SU-DHL-6 (cell line): ENCODE measurements around the gene AQP6.

Source experiments
- CTCF ChIP-seq: fragments of 200-600 bp; sonication (generic); IDR thresholded peaks from one replicate; pipeline ENCODE4 v1.5.1; 2017; ENCODE audit warnings: antibody characterized with exemption, mild to moderate bottlenecking, low read length, moderate library complexity; ENCODE audit not compliant: insufficient read depth, poor library complexity, severe bottlenecking
- EZH2phosphoT487 ChIP-seq: fragments of 200-600 bp; sonication (generic), shearing (Covaris generic); conservative IDR thresholded peaks from 2 replicates; pipeline ENCODE4 v1.6.1; 2018; ENCODE audit warnings: mild to moderate bottlenecking, antibody characterized with exemption, low read length, moderate library complexity, mixed read lengths

GRCh38 chr12:49963976-49964815, 8.6 kb upstream of the AQP6 start:
- TF ChIP-seq CTCF (no peak), EZH2phosphoT487 (no peak)
